ENCODE measurements around the gene SLC29A4.
"Not testable (repeated sequence)": the region's sequence is repeated elsewhere in the genome, so short reads cannot be mapped to it uniquely, and the experiment has no call there.

SLC29A4 gene

DNA sequence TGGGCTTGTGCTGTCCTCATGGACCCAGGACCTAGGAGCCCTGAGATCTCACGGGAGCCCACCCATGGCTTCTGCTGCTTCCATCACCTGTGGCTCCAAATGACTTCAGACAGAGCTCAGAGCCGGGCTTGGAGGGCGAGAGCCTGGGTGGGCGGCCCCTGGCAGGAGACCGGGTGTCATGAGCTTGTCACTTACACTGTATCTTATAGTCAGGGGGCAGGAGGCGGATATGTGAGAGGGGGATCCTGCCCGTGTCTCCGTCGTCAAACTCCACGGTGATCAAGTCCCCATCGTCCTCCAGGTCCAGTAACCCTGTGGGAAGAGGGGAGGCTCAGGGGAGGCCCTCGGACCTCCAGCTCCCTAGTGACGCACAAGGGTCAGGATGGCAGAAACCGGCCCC lies 33.0 kb downstream of the SLC29A4 start:
- Histone ChIP-seq H3K4me3 (ENCODE audit: low read depth, low read length) (no peak overlapping the region), H3K9me3 (ENCODE audit: control insufficient read depth, insufficient read depth, low read depth, low read length) (no peaks in the 10 kb centered on the region), H3K4me1 (ENCODE audit: control insufficient read depth, insufficient read depth, low read length) (no peaks in the 10 kb centered on the region), H3K36me3 (ENCODE audit: control insufficient read depth in 2 of 2, insufficient read depth in 1 of 2, low read length in 2 of 2) (peaks cover 0 to 28% of the 10 kb centered on the region in 2 experiments; a peak in 2 of 3 replicates), H3K27ac (ENCODE audit: extremely low read depth, low read depth, low read length) (no peak overlapping the region)
- CTCF ChIA-PET, result no interaction called here
- POLR2A ChIA-PET, result no interaction called here
- TF ChIP-seq ZNF76 (tag by site-specific recombination; IDR thresholded peaks at IDR 0.05; ENCODE audit: borderline replicate concordance, low read depth) (no peak), ZNF404 (tag by site-specific recombination; IDR thresholded peaks at IDR 0.05) (no peak), ZNF529 (tag by site-specific recombination; IDR thresholded peaks at IDR 0.05; ENCODE audit: insufficient replicate concordance) (no peak), ZNF660 (tag by site-specific recombination; IDR thresholded peaks at IDR 0.05) (no peak), KLF10 (tag by site-specific recombination; IDR thresholded peaks at IDR 0.05) (no peak), ZNF792 (tag by site-specific recombination; IDR thresholded peaks at IDR 0.05) (no peak), ZNF596 (tag by site-specific recombination; IDR thresholded peaks at IDR 0.05) (no peak), HOXD13 (CRISPR knock-in tag; IDR thresholded peaks at IDR 0.05; ENCODE audit: borderline replicate concordance) (no peak), ZNF843 (tag by site-specific recombination; IDR thresholded peaks at IDR 0.05) (no peak), ZBTB1 (tag by site-specific recombination; IDR thresholded peaks at IDR 0.05) (no peak), SCRT2 (tag by site-specific recombination; IDR thresholded peaks at IDR 0.05) (no peak), ZNF423 (tag by site-specific recombination; IDR thresholded peaks at IDR 0.05) (no peak), ZNF184 (tag by site-specific recombination; IDR thresholded peaks at IDR 0.05) (no peak), ZNF621 (tag by site-specific recombination; IDR thresholded peaks at IDR 0.05) (no peak)
- TF ChIP-seq, protein P1, sequence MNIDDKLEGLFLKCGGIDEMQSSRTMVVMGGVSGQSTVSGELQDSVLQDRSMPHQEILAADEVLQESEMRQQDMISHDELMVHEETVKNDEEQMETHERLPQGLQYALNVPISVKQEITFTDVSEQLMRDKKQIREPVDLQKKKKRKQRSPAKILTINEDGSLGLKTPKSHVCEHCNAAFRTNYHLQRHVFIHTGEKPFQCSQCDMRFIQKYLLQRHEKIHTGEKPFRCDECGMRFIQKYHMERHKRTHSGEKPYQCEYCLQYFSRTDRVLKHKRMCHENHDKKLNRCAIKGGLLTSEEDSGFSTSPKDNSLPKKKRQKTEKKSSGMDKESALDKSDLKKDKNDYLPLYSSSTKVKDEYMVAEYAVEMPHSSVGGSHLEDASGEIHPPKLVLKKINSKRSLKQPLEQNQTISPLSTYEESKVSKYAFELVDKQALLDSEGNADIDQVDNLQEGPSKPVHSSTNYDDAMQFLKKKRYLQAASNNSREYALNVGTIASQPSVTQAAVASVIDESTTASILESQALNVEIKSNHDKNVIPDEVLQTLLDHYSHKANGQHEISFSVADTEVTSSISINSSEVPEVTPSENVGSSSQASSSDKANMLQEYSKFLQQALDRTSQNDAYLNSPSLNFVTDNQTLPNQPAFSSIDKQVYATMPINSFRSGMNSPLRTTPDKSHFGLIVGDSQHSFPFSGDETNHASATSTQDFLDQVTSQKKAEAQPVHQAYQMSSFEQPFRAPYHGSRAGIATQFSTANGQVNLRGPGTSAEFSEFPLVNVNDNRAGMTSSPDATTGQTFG (tag by site-specific recombination; IDR thresholded peaks at IDR 0.05; ENCODE audit: borderline replicate concordance), result no peak
- TF ChIP-seq, protein P2, sequence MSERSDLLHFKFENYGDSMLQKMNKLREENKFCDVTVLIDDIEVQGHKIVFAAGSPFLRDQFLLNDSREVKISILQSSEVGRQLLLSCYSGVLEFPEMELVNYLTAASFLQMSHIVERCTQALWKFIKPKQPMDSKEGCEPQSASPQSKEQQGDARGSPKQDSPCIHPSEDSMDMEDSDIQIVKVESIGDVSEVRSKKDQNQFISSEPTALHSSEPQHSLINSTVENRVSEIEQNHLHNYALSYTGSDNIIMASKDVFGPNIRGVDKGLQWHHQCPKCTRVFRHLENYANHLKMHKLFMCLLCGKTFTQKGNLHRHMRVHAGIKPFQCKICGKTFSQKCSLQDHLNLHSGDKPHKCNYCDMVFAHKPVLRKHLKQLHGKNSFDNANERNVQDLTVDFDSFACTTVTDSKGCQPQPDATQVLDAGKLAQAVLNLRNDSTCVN (tag by site-specific recombination; optimal IDR thresholded peaks at IDR 0.05), result no peak
- TF ChIP-seq, protein P3, sequence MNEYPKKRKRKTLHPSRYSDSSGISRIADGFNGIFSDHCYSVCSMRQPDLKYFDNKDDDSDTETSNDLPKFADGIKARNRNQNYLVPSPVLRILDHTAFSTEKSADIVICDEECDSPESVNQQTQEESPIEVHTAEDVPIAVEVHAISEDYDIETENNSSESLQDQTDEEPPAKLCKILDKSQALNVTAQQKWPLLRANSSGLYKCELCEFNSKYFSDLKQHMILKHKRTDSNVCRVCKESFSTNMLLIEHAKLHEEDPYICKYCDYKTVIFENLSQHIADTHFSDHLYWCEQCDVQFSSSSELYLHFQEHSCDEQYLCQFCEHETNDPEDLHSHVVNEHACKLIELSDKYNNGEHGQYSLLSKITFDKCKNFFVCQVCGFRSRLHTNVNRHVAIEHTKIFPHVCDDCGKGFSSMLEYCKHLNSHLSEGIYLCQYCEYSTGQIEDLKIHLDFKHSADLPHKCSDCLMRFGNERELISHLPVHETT (tag by site-specific recombination; IDR thresholded peaks at IDR 0.05), result no peak
- TF ChIP-seq, protein P4, sequence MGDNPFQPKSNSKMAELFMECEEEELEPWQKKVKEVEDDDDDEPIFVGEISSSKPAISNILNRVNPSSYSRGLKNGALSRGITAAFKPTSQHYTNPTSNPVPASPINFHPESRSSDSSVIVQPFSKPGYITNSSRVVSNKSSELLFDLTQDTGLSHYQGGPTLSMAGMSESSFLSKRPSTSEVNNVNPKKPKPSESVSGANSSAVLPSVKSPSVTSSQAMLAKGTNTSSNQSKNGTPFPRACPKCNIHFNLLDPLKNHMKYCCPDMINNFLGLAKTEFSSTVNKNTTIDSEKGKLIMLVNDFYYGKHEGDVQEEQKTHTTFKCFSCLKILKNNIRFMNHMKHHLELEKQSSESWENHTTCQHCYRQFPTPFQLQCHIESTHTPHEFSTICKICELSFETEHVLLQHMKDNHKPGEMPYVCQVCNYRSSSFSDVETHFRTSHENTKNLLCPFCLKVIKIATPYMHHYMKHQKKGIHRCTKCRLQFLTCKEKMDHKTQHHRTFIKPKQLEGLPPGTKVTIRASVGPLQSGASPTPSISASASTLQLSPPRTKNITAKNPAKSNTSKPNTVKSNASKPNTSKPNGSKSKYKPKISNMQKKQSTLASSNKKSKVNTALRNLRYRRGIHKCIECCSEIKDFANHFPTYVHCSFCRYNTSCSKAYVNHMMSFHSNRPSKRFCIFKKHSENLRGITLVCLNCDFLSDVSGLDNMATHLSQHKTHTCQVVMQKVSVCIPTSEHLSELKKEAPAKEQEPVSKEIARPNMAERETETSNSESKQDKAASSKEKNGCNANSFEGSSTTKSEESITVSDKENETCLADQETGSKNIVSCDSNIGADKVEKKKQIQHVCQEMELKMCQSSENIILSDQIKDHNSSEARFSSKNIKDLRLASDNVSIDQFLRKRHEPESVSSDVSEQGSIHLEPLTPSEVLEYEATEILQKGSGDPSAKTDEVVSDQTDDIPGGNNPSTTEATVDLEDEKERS (tag by site-specific recombination; IDR thresholded peaks at IDR 0.05), result no peak
- TF ChIP-seq, protein P5, sequence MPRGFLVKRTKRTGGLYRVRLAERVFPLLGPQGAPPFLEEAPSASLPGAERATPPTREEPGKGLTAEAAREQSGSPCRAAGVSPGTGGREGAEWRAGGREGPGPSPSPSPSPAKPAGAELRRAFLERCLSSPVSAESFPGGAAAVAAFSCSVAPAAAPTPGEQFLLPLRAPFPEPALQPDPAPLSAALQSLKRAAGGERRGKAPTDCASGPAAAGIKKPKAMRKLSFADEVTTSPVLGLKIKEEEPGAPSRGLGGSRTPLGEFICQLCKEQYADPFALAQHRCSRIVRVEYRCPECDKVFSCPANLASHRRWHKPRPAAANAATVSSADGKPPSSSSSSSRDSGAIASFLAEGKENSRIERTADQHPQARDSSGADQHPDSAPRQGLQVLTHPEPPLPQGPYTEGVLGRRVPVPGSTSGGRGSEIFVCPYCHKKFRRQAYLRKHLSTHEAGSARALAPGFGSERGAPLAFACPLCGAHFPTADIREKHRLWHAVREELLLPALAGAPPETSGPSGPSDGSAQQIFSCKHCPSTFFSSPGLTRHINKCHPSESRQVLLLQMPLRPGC (tag by site-specific recombination; IDR thresholded peaks at IDR 0.05), result no peak

DNA sequence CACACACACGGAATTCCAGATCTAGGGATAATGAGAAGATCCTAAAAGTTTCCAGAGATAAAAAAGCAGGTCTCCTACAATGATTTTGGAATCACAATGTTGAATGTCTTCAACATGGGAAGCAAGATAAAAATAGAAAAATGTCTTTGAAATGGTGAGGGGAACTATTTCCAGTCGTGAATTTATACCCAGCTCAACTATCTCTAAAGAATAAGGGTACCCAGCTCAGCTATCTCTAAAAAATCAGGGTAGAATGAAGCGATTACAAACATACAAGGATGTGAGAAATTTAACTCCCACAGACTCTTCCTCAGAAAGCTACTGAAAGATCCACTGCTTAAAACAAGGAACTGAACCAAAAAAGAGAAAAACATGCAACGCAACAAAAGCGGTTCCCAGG lies 35.9 kb downstream of the SLC29A4 start:
- H3K4me1 ChIP-seq (ENCODE audit: control insufficient read depth, insufficient read depth, low read length); H3K27ac ChIP-seq (ENCODE audit: extremely low read depth, low read depth, low read length); POLR2A ChIA-PET; H3K4me3 ChIP-seq (ENCODE audit: low read depth, low read length); H3K9me3 ChIP-seq (ENCODE audit: control insufficient read depth, insufficient read depth, low read depth, low read length): not testable (repeated sequence)
- CTCF ChIA-PET, result interaction anchor here (1.0 kb wide), 1 partner anchor 78 kb away, joined by 3 read pairs; no protein-coding TSS in a partner anchor
- peaks cover 0 to 27% of the 10 kb centered on the region in 2 experiments; a peak in 2 of 3 replicates for H3K36me3 ChIP-seq (ENCODE audit: control insufficient read depth in 2 of 2, insufficient read depth in 1 of 2, low read length in 2 of 2)
